Renal pelvis (tissue), 12 donors: ENCODE data around the gene ZNF208. TPM values are rescaled to one million over a fixed set of nuclear protein-coding genes. Genes with fewer than 3 reads are reported as not detected.
A peak's percentile ranks its signal among the peaks of the same experiment; 100 is the strongest.
"Not testable (repeated sequence)": the region's sequence is repeated elsewhere in the genome, so short reads cannot be mapped to it uniquely, and the experiment has no call there.

ENCODE experiments used
- DNase-seq: peaks from one replicate; pipeline ENCODE4 v3.0.0-alpha.2; 2013
- long read RNA-seq, 16 experiments: transcript quantifications; one replicate each; lab custom pipeline, GENCODE V29; 2026
- polyA plus RNA-seq, 3 donors: library from polyadenylated mRNA; unstranded; fragments of 120-200 nt; gene quantifications; one replicate each; pipeline ENCODE4 v1.2.1, GENCODE V29; 2013; ENCODE audit not compliant: insufficient read length in 3 of 3

The ZNF208 gene
- 1 to 10 TPM; 2.3 to 5.5 (median 2.7) TPM for polyA plus RNA-seq
- long read RNA-seq, donor 1 = 0 reads
- long read RNA-seq, donor 2 = 0 reads
- long read RNA-seq, donor 3 = 0 reads
- long read RNA-seq, donor 4, partial matches to known transcripts = 0 of 4 reads
- long read RNA-seq, donor 4, other reads (novel, unspliced or antisense) = 0 of 4 reads
- long read RNA-seq, donor 5 = 0 reads
- long read RNA-seq, donor 6, partial matches to known transcripts = 0 of 2 reads
- long read RNA-seq, donor 6, other reads (novel, unspliced or antisense) = 0 of 2 reads
- long read RNA-seq, donor 7 = 0 reads
- long read RNA-seq, donor 8 = 0 reads
- long read RNA-seq, donor 9 = 0 reads
- long read RNA-seq, donor 10, partial matches to known transcripts = 0 of 1 reads
- long read RNA-seq, donor 10, other reads (novel, unspliced or antisense) = 0 of 1 reads
- long read RNA-seq, donor 11 = 0 reads
- long read RNA-seq, donor 12, partial matches to known transcripts = 0 of 4 reads
- long read RNA-seq, donor 12, other reads (novel, unspliced or antisense) = 0 of 4 reads
- long read RNA-seq, donor 13 = 0 reads
- long read RNA-seq, donor 14 = 0 reads
- long read RNA-seq, donor 15 = 0 reads
- long read RNA-seq, donor 16, partial matches to known transcripts = 0 of 2 reads
- long read RNA-seq, donor 16, other reads (novel, unspliced or antisense) = 0 of 2 reads

GRCh38 chr19:22010437-22011143 is at the start of gene ZNF208:
Gene ZNF208 (minus strand): TSS chr19:22010943. CDS start chr19:22010794, 149 bp downstream.
- not testable (repeated sequence) for DNase-seq

GRCh38 chr19:22052644-22053013 is 41.9 kb upstream of the ZNF208 start:
- DNase-seq = peak; percentile 38

- not testable (repeated sequence) for DNase-seq
Measured at GRCh38 chr19:22041151-22041550, 30.4 kb upstream of the ZNF208 start.

GRCh38 chr19:22030680-22031079 is 19.9 kb upstream of the ZNF208 start:
- DNase-seq = no peak

GRCh38 chr19:22026687-22027086 is 15.9 kb upstream of the ZNF208 start:
- DNase-seq = no peak

GRCh38 chr19:22025539-22025938 is 14.8 kb upstream of the ZNF208 start:
- not testable (repeated sequence) for DNase-seq

GRCh38 chr19:21970466-21970865 is 40.3 kb downstream of the ZNF208 start:
- DNase-seq = no peak

GRCh38 chr19:21947775-21948174 is 63.0 kb downstream of the ZNF208 start:
- DNase-seq = no peak

GRCh38 chr19:21940684-21941083 is 70.1 kb downstream of the ZNF208 start:
- DNase-seq = no peak

GRCh38 chr19:21934593-21934992 is 76.2 kb downstream of the ZNF208 start:
- DNase-seq = no peak

- DNase-seq = no peak
Measured at GRCh38 chr19:21934131-21934530, 76.6 kb downstream of the ZNF208 start.

- no peak for DNase-seq
Measured at GRCh38 chr19:21922276-21922675, 88.5 kb downstream of the ZNF208 start.

- DNase-seq = no peak
Measured at GRCh38 chr19:21921691-21922180, 89.0 kb downstream of the ZNF208 start.

GRCh38 chr19:21915411-21915810 is 95.3 kb downstream of the ZNF208 start:
- DNase-seq = no peak

GRCh38 chr19:21912654-21913053 is 98.1 kb downstream of the ZNF208 start:
- DNase-seq = no peak

GRCh38 chr19:21910318-21910717 is 100.4 kb downstream of the ZNF208 start:
- DNase-seq = no peak

GRCh38 chr19:21908066-21908465 is 102.7 kb downstream of the ZNF208 start:
- no peak for DNase-seq

GRCh38 chr19:21907516-21907915 is 103.2 kb downstream of the ZNF208 start:
- DNase-seq = no peak

GRCh38 chr19:21902571-21902970 is 108.2 kb downstream of the ZNF208 start:
- DNase-seq = no peak

- no peak for DNase-seq
Measured at GRCh38 chr19:21901861-21902260, 108.9 kb downstream of the ZNF208 start.

- no peak for DNase-seq
Measured at GRCh38 chr19:21900401-21900800, 110.3 kb downstream of the ZNF208 start.

- no peak for DNase-seq
Measured at GRCh38 chr19:21891086-21891485, 119.7 kb downstream of the ZNF208 start.
